K562 (cell line): ENCODE measurements around the gene CASP2. TPM values are rescaled to one million over a fixed set of nuclear protein-coding genes. Genes with fewer than 3 reads are reported as not detected.

ENCODE experiments used
- ATAC-seq: fragments of 200-7000 bp; cut with Tn5 transposase; 3 replicates; pipeline ENCODE4 v1.9.1; 2020; ENCODE audit warnings: moderate library complexity
- BruUV-seq: library from RNA; stranded (reverse); fragments of 400-500 nt; replicated peaks from 2 replicates; lab custom pipeline; 2021; lab: Mats Ljungman, UMichigan
- CTCF ChIA-PET: fragments of 300-600 bp; formaldehyde crosslinking; extraction: SDS; loops from one replicate; lab custom pipeline; 2021; ENCODE audit warnings: low intra/inter-chr PET ratio; lab: Yijun Ruan, JAX
- POLR2A ChIA-PET: fragments of 300-600, 350-650 bp; sonication (Branson Sonifier 250); formaldehyde crosslinking; extraction: SDS; loops from one replicate; lab custom pipeline; 2021; ENCODE audit warnings: antibody characterized with exemption, inconsistent platforms; lab: Yijun Ruan, JAX
- DNase-seq, 4 experiments: peaks; one replicate each; pipeline versions ENCODE4 v3.0.0 to v3.0.0-alpha.2; 2011 to 2018; ENCODE audit warnings: low spot score in 3 of 4, mixed read lengths in 3 of 4; ENCODE audit errors: extremely low read depth in 1 of 4
- FAIRE-seq: peaks from 2 replicates; lab custom pipeline; 2011; peaks lifted over from hg19 to GRCh38; lab: Jason Lieb, UNC
- H2AFZ ChIP-seq: 2 replicates; pipeline ENCODE4 v1.6.0; 2011; ENCODE audit warnings: low read depth, low read length, control low read depth, inconsistent platforms
- H3K27ac ChIP-seq: fragments of 200-600 bp; 3 replicates; pipeline ENCODE4 v1.8.0; 2011; ENCODE audit warnings: low read depth, mild to moderate bottlenecking, control low read depth, inconsistent platforms, low read length, moderate library complexity, mixed read lengths; ENCODE audit errors: extremely low read depth
- H3K27me3 ChIP-seq, 2 experiments: fragments of 300-600 bp in 1 of 2; 2 replicates in 1 of 2; 3 replicates in 1 of 2; pipeline versions ENCODE4 v1.6.0 to v1.8.0; 2011; ENCODE audit warnings: inconsistent platforms in 2 of 2, low read length in 2 of 2, mild to moderate bottlenecking in 1 of 2, mixed read lengths in 1 of 2, moderate library complexity in 1 of 2; ENCODE audit not compliant: control insufficient read depth in 2 of 2, insufficient read depth in 2 of 2
- H3K36me3 ChIP-seq: fragments of 300-600 bp; 3 replicates; pipeline ENCODE4 v1.8.0; 2011; ENCODE audit warnings: mild to moderate bottlenecking, low read length, inconsistent platforms; ENCODE audit not compliant: control insufficient read depth, insufficient read depth
- H3K4me1 ChIP-seq, 2 experiments: fragments of 200-600 bp in 1 of 2; replicated peaks in 1 of 2; 2 replicates in 1 of 2; 3 replicates in 1 of 2; pipeline versions ENCODE4 v1.5.1 to v1.8.0; 2011; ENCODE audit warnings: inconsistent platforms in 2 of 2, low read length in 2 of 2, mild to moderate bottlenecking in 1 of 2, mixed read lengths in 1 of 2, moderate library complexity in 1 of 2; ENCODE audit not compliant: control insufficient read depth in 2 of 2, insufficient read depth in 2 of 2
- H3K4me2 ChIP-seq: 2 replicates; pipeline ENCODE4 v1.6.1; 2011; ENCODE audit warnings: low read length, control low read depth, inconsistent platforms, mixed read lengths; ENCODE audit not compliant: insufficient read depth
- H3K4me3 ChIP-seq: fragments of 200-600 bp; sonication (generic), shearing (Covaris generic); 2 replicates; pipeline ENCODE4 v1.5.1; 2016; ENCODE audit warnings: control low read depth, inconsistent platforms
- H3K79me2 ChIP-seq: fragments of 200-600 bp; 3 replicates; pipeline ENCODE4 v1.8.0; 2011; ENCODE audit warnings: low read length, inconsistent platforms; ENCODE audit not compliant: control insufficient read depth, insufficient read depth
- H3K9ac ChIP-seq, 2 experiments: 2 replicates each; pipeline versions ENCODE4 v1.6.0 to v1.6.1; 2011; ENCODE audit warnings: low read depth in 2 of 2, low read length in 2 of 2, control low read depth in 1 of 2, inconsistent platforms in 1 of 2, mild to moderate bottlenecking in 1 of 2, mixed read lengths in 1 of 2; ENCODE audit not compliant: insufficient read depth in 1 of 2
- H3K9me1 ChIP-seq: one replicate; pipeline ENCODE4 v1.6.0; 2011; ENCODE audit warnings: inconsistent platforms, mild to moderate bottlenecking, low read length, moderate library complexity; ENCODE audit not compliant: control insufficient read depth, insufficient read depth
- H3K9me3 ChIP-seq: replicated peaks from 2 replicates; pipeline ENCODE4 v1.5.1; 2011; ENCODE audit warnings: low read depth, low read length, inconsistent platforms; ENCODE audit not compliant: control insufficient read depth, insufficient read depth
- H4K20me1 ChIP-seq: replicated peaks from 2 replicates; pipeline ENCODE4 v1.6.1; 2011; ENCODE audit warnings: low read length, inconsistent platforms, mixed read lengths; ENCODE audit not compliant: control insufficient read depth, insufficient read depth
- KAT7 ChIP-seq: sonication (generic); formaldehyde crosslinking; IDR thresholded peaks from 2 replicates; pipeline ENCODE4 v1.8.0; 2022; ENCODE audit warnings: missing genetic modification reagents, mild to moderate bottlenecking, borderline replicate concordance
- MAFK ChIP-seq: IDR thresholded peaks from 2 replicates; pipeline ENCODE4 v1.6.1; 2011; ENCODE audit warnings: low read length, improper control_type of control experiment
- NCOR1 ChIP-seq: fragments of 450-650 bp; IDR thresholded peaks from 2 replicates; pipeline ENCODE4 v1.6.1; 2016; ENCODE audit warnings: mild to moderate bottlenecking, moderate library complexity
- NFE2L1 ChIP-seq: fragments of 450-650 bp; IDR thresholded peaks from 2 replicates; pipeline ENCODE4 v1.6.1; 2016; ENCODE audit warnings: missing genetic modification characterization, low read depth, mild to moderate bottlenecking, missing compliant biosample characterization, moderate library complexity, borderline replicate concordance
- NR2C1 ChIP-seq, 2 experiments: fragments of 450-650 bp; IDR thresholded peaks; 2 replicates each; pipeline ENCODE4 v1.6.1; 2017; ENCODE audit warnings: mild to moderate bottlenecking in 2 of 2, antibody characterized with exemption in 1 of 2, inconsistent platforms in 1 of 2, missing compliant biosample characterization in 1 of 2, missing genetic modification characterization in 1 of 2
- RBM25 ChIP-seq: fragments of 200-400 bp; formaldehyde crosslinking; IDR thresholded peaks from 2 replicates; pipeline ENCODE4 v1.6.1; 2018; ENCODE audit warnings: low read length, low read depth, moderate library complexity; ENCODE audit not compliant: severe bottlenecking
- TAF7 ChIP-seq: fragments of 450-650 bp; IDR thresholded peaks from 2 replicates; pipeline ENCODE4 v1.6.1; 2016; ENCODE audit warnings: missing genetic modification characterization, missing compliant biosample characterization
- USF2 ChIP-seq: sonication (generic); formaldehyde crosslinking; IDR thresholded peaks from 2 replicates; pipeline ENCODE4 v1.5.0; 2020; ENCODE audit warnings: missing genetic modification reagents
- ZNF146 ChIP-seq: IDR thresholded peaks from one replicate; pipeline ENCODE4 v1.6.1; 2018; ENCODE audit warnings: missing compliant biosample characterization; ENCODE audit not compliant: unreplicated experiment
- ZNF316 ChIP-seq: fragments of 450-650 bp; IDR thresholded peaks from 2 replicates; pipeline ENCODE4 v1.6.1; 2016
- ZNF668 ChIP-seq: fragments of 250-450 bp; sonication (Bioruptor Pico); IDR thresholded peaks from 2 replicates; pipeline ENCODE4 v1.8.0; 2022; ENCODE audit warnings: mild to moderate bottlenecking, inconsistent platforms
- ZNF696 ChIP-seq: fragments of 250-450 bp; sonication (Bioruptor Pico); conservative IDR thresholded peaks from 2 replicates; pipeline ENCODE4 v1.4.0; 2020; ENCODE audit warnings: mild to moderate bottlenecking, moderate library complexity
- ZNF699 ChIP-seq: fragments of 250-450 bp; sonication (Bioruptor Pico); IDR thresholded peaks from 2 replicates; pipeline ENCODE4 v1.8.0; 2021; ENCODE audit warnings: mild to moderate bottlenecking, moderate library complexity; ENCODE audit not compliant: insufficient replicate concordance
- WGBS: fragments of 100-300 bp; shearing (Covaris generic); methylation state at CpG from one replicate; pipeline ENCODE4 v1.1.6; 2016; ENCODE audit warnings: low coverage, mixed read lengths; ENCODE audit not compliant: insufficient coverage; ENCODE audit errors: missing lambda C conversion rate; 5-methylcytosine and 5-hydroxymethylcytosine counted together
- in situ Hi-C: fragments of 300-500 bp; cut with MboI; formaldehyde crosslinking; loops from 4 replicates; pipeline ENCODE4 v1.15.0; 2018; ENCODE audit warnings: inconsistent platforms, mixed read lengths
- intact Hi-C: fragments of 100-400 bp; cut with micrococcal nuclease; formaldehyde crosslinking; loops from 2 replicates; pipeline ENCODE4 v1.14.2; 2022
- polyA plus RNA-seq, 8 experiments: library from polyadenylated mRNA; depleted of rRNA in 4 of 8; stranded (reverse) in 5 of 8; unstranded in 3 of 8; fragments of >200 nt; fragmentation: Nextera tagmentation in 2 of 8; fragmentation: Illumina TruSeq in 1 of 8; extraction: Ambion mirVana in 2 of 8; extraction: Trizol in 1 of 8; gene quantifications; 2 replicates each; pipeline versions ENCODE4 v1.2.1 to v1.2.3, GENCODE V29; 2011 to 2014; ENCODE audit warnings: inconsistent platforms in 1 of 8, missing spikeins in 1 of 8
- total RNA-seq, 7 experiments: library from RNA; depleted of rRNA in 6 of 7; stranded (reverse); fragments of >200 nt in 6 of 7; fragmentation: Illumina TruSeq in 2 of 7; extraction: Trizol in 2 of 7; gene quantifications; 2 replicates each; pipeline versions ENCODE4 v1.2.1 to v1.2.3, GENCODE V29; 2011 to 2021; ENCODE audit warnings: low replicate concordance in 1 of 7
- TF ChIP-seq, protein P1 (sequence below): fragments of 250-450 bp; sonication (Bioruptor Pico); IDR thresholded peaks from 2 replicates; pipeline ENCODE4 v1.8.0; 2022; ENCODE audit warnings: moderate library complexity, mild to moderate bottlenecking, inconsistent platforms

CASP2 gene
- total and polyA plus RNA-seq, 9 of the 15 experiments (the other 6 are each of a cell fraction or from before 2014, with no cell fraction given) = 18.8 to 64.9 (median 24.1) TPM

- intact Hi-C loops = no loop called here
- no peak overlapping the region for H3K27ac ChIP-seq
- no TSS peak for BruUV-seq
- H3K36me3 ChIP-seq = peaks cover 48% of the 10 kb centered on the region
- H2AFZ ChIP-seq = no peak overlapping the region
- ATAC-seq = no peak
- FAIRE-seq = no peak
- WGBS = 59% methylated on average over 2 of the region's 2 CpGs
- POLR2A ChIA-PET = interaction anchor here (0.8 to 2.0 kb wide), 7 partner anchors 10 to 68 kb away, joined by 3 to 7 read pairs (median 4); no protein-coding TSS in a partner anchor
- in situ Hi-C loops = loop anchor here (10.0 kb wide), 2 partner anchors 64 to 294 kb away; no protein-coding TSS in a partner anchor
- TF ChIP-seq USF2 (CRISPR knock-in tag) (no peak), RBM25 (no peak), NCOR1 (no peak)
- no peaks in the 10 kb centered on the region for H3K9me1 ChIP-seq
- CTCF ChIA-PET = interaction anchor here (1.3 kb wide), 1 partner anchor 68 kb away, joined by 3 read pairs; no protein-coding TSS in a partner anchor
- DNase-seq = no peak
- no peaks in the 10 kb centered on the region for H3K27me3 ChIP-seq
- H4K20me1 ChIP-seq = peaks cover 12% of the 10 kb centered on the region; the same call in 1 of the 2 replicates
- no peak overlapping the region for H3K4me3 ChIP-seq
- no peaks in the 10 kb centered on the region for H3K4me1 ChIP-seq
- H3K9ac ChIP-seq = no peak overlapping the region
- no peak overlapping the region for H3K4me2 ChIP-seq
- H3K79me2 ChIP-seq = no peaks in the 10 kb centered on the region
- no peaks in the 10 kb centered on the region for H3K9me3 ChIP-seq
Observed at GRCh38 chr7:143308632-143309031, 20.5 kb downstream of the CASP2 start.

GRCh38 chr7:143314127-143314526 lies 26.0 kb downstream of the CASP2 start:
- in situ Hi-C loops = no loop called here
- DNase-seq = no peak
- H4K20me1 ChIP-seq = no peaks in the 10 kb centered on the region
- ChIA-PET POLR2A (no interaction called here), CTCF (no interaction called here)
- no peak overlapping the region for H3K4me2 ChIP-seq
- BruUV-seq = no TSS peak
- no peak overlapping the region for H2AFZ ChIP-seq
- peaks cover 23 to 35% of the 10 kb centered on the region in 2 experiments; a peak in 4 of 5 replicates for H3K27me3 ChIP-seq
- no peaks in the 10 kb centered on the region for H3K9me1 ChIP-seq
- H3K9ac ChIP-seq = no peak overlapping the region
- H3K36me3 ChIP-seq = no peaks in the 10 kb centered on the region
- H3K9me3 ChIP-seq = no peaks in the 10 kb centered on the region
- no peak for FAIRE-seq
- intact Hi-C loops = no loop called here
- no peak overlapping the region for H3K4me3 ChIP-seq
- no peak overlapping the region for H3K27ac ChIP-seq
- no peaks in the 10 kb centered on the region for H3K79me2 ChIP-seq
- ATAC-seq = no peak
- no peaks in the 10 kb centered on the region for H3K4me1 ChIP-seq
- TF ChIP-seq NR2C1 (IDR thresholded peaks at IDR 0.05) (no peak), NR2C1 (tag; IDR thresholded peaks at IDR 0.05) (no peak), ZNF699 (CRISPR knock-in tag) (no peak), KAT7 (no peak), ZNF668 (CRISPR knock-in tag) (no peak), MAFK (peak; percentile 34; the same call in 1 of the 2 replicates), ZNF146 (CRISPR knock-in tag) (peak; percentile 36), ZNF316 (0 out of 2 replicates have a peak, but pooled peaks have one; percentile 16), ZNF696 (no peak), TAF7 (tag) (no peak), NFE2L1 (0 out of 2 replicates have a peak, but pooled peaks have one; percentile 4)
- TF ChIP-seq, protein P1, sequence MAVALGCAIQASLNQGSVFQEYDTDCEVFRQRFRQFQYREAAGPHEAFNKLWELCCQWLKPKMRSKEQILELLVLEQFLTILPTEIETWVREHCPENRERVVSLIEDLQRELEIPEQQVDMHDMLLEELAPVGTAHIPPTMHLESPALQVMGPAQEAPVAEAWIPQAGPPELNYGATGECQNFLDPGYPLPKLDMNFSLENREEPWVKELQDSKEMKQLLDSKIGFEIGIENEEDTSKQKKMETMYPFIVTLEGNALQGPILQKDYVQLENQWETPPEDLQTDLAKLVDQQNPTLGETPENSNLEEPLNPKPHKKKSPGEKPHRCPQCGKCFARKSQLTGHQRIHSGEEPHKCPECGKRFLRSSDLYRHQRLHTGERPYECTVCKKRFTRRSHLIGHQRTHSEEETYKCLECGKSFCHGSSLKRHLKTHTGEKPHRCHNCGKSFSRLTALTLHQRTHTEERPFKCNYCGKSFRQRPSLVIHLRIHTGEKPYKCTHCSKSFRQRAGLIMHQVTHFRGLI (CRISPR knock-in tag) = no peak
